IMR-90 (cell line): ENCODE results near the gene ECHS1. TPM values are rescaled to one million over a fixed set of nuclear protein-coding genes. Genes with fewer than 3 reads are reported as not detected.

ENCODE experiments used
- ATAC-seq: fragments of 200-7000 bp; cut with Tn5 transposase; 2 replicates; pipeline ENCODE4 v1.9.1; 2020; ENCODE audit warnings: low read depth, mild to moderate bottlenecking, moderate library complexity
- BruUV-seq: library from RNA; stranded (reverse); fragments of 400-500 nt; replicated peaks from 2 replicates; lab custom pipeline; 2021; lab: Mats Ljungman, UMichigan
- CTCF ChIA-PET: fragments of 300-600 bp; formaldehyde crosslinking; extraction: SDS; loops from one replicate; lab custom pipeline; 2021; ENCODE audit warnings: antibody characterized with exemption; lab: Yijun Ruan, JAX
- POLR2A ChIA-PET: fragments of 300-600 bp; sonication (Branson Sonifier 250); formaldehyde crosslinking; loops from one replicate; lab custom pipeline; 2022; ENCODE audit warnings: antibody characterized with exemption; ENCODE audit not compliant: unreplicated experiment; lab: Charles Lee
- DNase-seq: peaks from one replicate; pipeline ENCODE4 v3.0.0; 2013
- H2AFZ ChIP-seq: replicated peaks from 2 replicates; pipeline ENCODE3; 2013; ENCODE audit warnings: low read length, mild to moderate bottlenecking; ENCODE audit not compliant: poor library complexity
- H2AK5ac ChIP-seq: 2 replicates; pipeline ENCODE4 v1.6.1; 2013; ENCODE audit warnings: low read depth, low read length, inconsistent platforms
- H2AK9ac ChIP-seq: replicated peaks from 2 replicates; pipeline ENCODE3; 2013; ENCODE audit warnings: mild to moderate bottlenecking, low read depth, low read length, moderate library complexity; ENCODE audit not compliant: poor library complexity
- H2BK120ac ChIP-seq: 2 replicates; pipeline ENCODE4 v1.6.1; 2013; ENCODE audit warnings: low read depth, low read length, inconsistent platforms
- H2BK15ac ChIP-seq: 3 replicates; pipeline ENCODE4 v1.6.1; 2013; ENCODE audit warnings: low read depth, low read length, inconsistent platforms
- H2BK20ac ChIP-seq: 2 replicates; pipeline ENCODE4 v1.6.1; 2013; ENCODE audit warnings: low read depth, mild to moderate bottlenecking, inconsistent platforms, low read length, moderate library complexity
- H2BK5ac ChIP-seq: 2 replicates; pipeline ENCODE4 v1.6.1; 2013; ENCODE audit warnings: mild to moderate bottlenecking, low read depth, low read length, inconsistent platforms; ENCODE audit not compliant: poor library complexity, severe bottlenecking
- H3K14ac ChIP-seq: replicated peaks from 2 replicates; pipeline ENCODE4 v1.6.1; 2013; ENCODE audit warnings: low read depth, low read length, inconsistent platforms
- H3K18ac ChIP-seq: 2 replicates; pipeline ENCODE4 v1.6.1; 2013; ENCODE audit warnings: low read depth, low read length, control low read depth
- H3K23ac ChIP-seq: 2 replicates; pipeline ENCODE4 v1.6.1; 2013; ENCODE audit warnings: low read depth, low read length, inconsistent platforms
- H3K27ac ChIP-seq: 2 replicates; pipeline ENCODE4 v1.5.1; 2013; ENCODE audit warnings: mild to moderate bottlenecking, control low read depth, low read length; ENCODE audit not compliant: insufficient read depth
- H3K27me3 ChIP-seq: 2 replicates; pipeline ENCODE4 v1.6.1; 2013; ENCODE audit warnings: low read length; ENCODE audit not compliant: control insufficient read depth, insufficient read depth
- H3K36me3 ChIP-seq: 2 replicates; pipeline ENCODE4 v1.6.1; 2013; ENCODE audit warnings: low read length, mixed read lengths; ENCODE audit not compliant: control insufficient read depth, insufficient read depth
- H3K4ac ChIP-seq: 2 replicates; pipeline ENCODE4 v1.6.1; 2013; ENCODE audit warnings: low read depth, low read length, inconsistent platforms
- H3K4me1 ChIP-seq: 2 replicates; pipeline ENCODE4 v1.6.1; 2013; ENCODE audit warnings: low read length, mixed read lengths; ENCODE audit not compliant: control insufficient read depth, insufficient read depth
- H3K4me2 ChIP-seq: 2 replicates; pipeline ENCODE4 v1.6.1; 2013; ENCODE audit warnings: low read depth, mild to moderate bottlenecking, control low read depth, low read length, moderate library complexity
- H3K4me3 ChIP-seq: 2 replicates; pipeline ENCODE4 v1.5.1; 2013; ENCODE audit warnings: low read depth, mild to moderate bottlenecking, control low read depth, low read length, moderate library complexity; ENCODE audit not compliant: insufficient read depth
- H3K56ac ChIP-seq: 2 replicates; pipeline ENCODE4 v1.6.1; 2013; ENCODE audit warnings: low read length, inconsistent platforms; ENCODE audit not compliant: insufficient read depth; ENCODE audit errors: extremely low read depth
- H3K79me1 ChIP-seq, 2 experiments: 2 replicates each; pipeline ENCODE4 v1.6.1; 2013; ENCODE audit warnings: low read length in 2 of 2, inconsistent platforms in 1 of 2, low read depth in 1 of 2
- H3K9ac ChIP-seq: 2 replicates; pipeline ENCODE4 v1.6.1; 2013; ENCODE audit warnings: low read depth, low read length, control low read depth
- H3K9me1 ChIP-seq: 2 replicates; pipeline ENCODE4 v1.6.1; 2013; ENCODE audit warnings: low read length, inconsistent platforms; ENCODE audit not compliant: insufficient read depth
- H3K9me3 ChIP-seq: 2 replicates; pipeline ENCODE4 v1.6.1; 2013; ENCODE audit warnings: low read length; ENCODE audit not compliant: control insufficient read depth, insufficient read depth
- H4K20me1 ChIP-seq: 2 replicates; pipeline ENCODE4 v1.6.1; 2013; ENCODE audit warnings: low read length, inconsistent platforms; ENCODE audit not compliant: insufficient read depth
- H4K5ac ChIP-seq: 2 replicates; pipeline ENCODE4 v1.6.1; 2013; ENCODE audit warnings: mild to moderate bottlenecking, low read depth, low read length, control low read depth
- H4K8ac ChIP-seq, 2 experiments: 2 replicates each; pipeline ENCODE4 v1.6.1; 2013; ENCODE audit warnings: low read depth in 2 of 2, low read length in 2 of 2, control low read depth in 1 of 2, inconsistent platforms in 1 of 2
- H4K91ac ChIP-seq: 2 replicates; pipeline ENCODE4 v1.6.1; 2013; ENCODE audit warnings: low read depth, low read length, inconsistent platforms; ENCODE audit not compliant: insufficient read depth
- BHLHE40 ChIP-seq: fragments of 150-350 bp; IDR thresholded peaks from 2 replicates; pipeline ENCODE4 v1.6.1; 2016; ENCODE audit warnings: mild to moderate bottlenecking, low read depth, low read length
- CEBPB ChIP-seq: IDR thresholded peaks from 2 replicates; pipeline ENCODE4 v1.6.1; 2012; ENCODE audit warnings: low read depth, low read length, improper control_type of control experiment
- CHD1 ChIP-seq: IDR thresholded peaks from 2 replicates; pipeline ENCODE4 v1.6.1; 2012; ENCODE audit warnings: low read depth, low read length, improper control_type of control experiment
- FOS ChIP-seq: fragments of 150-350 bp; IDR thresholded peaks from 2 replicates; pipeline ENCODE4 v1.6.1; 2016; ENCODE audit warnings: low read depth, low read length
- MAFK ChIP-seq: IDR thresholded peaks from 2 replicates; pipeline ENCODE4 v1.6.1; 2012; ENCODE audit warnings: low read depth, low read length, improper control_type of control experiment
- MAZ ChIP-seq: IDR thresholded peaks from 2 replicates; pipeline ENCODE4 v1.6.1; 2012; ENCODE audit warnings: low read depth, mild to moderate bottlenecking, low read length, improper control_type of control experiment, moderate library complexity, borderline replicate concordance
- MXI1 ChIP-seq: IDR thresholded peaks from 2 replicates; pipeline ENCODE4 v1.6.1; 2012; ENCODE audit warnings: low read depth, mild to moderate bottlenecking, low read length, moderate library complexity, borderline replicate concordance
- NFE2L2 ChIP-seq: fragments of 150-350 bp; IDR thresholded peaks from 2 replicates; pipeline ENCODE4 v1.6.1; 2016; ENCODE audit warnings: low read depth, mild to moderate bottlenecking, low read length
- POLR2A ChIP-seq: IDR thresholded peaks from 2 replicates; pipeline ENCODE4 v1.6.1; 2012; ENCODE audit warnings: mild to moderate bottlenecking, low read depth, low read length
- RAD21 ChIP-seq: IDR thresholded peaks from 2 replicates; pipeline ENCODE4 v1.6.1; 2012; ENCODE audit warnings: low read length, improper control_type of control experiment
- RCOR1 ChIP-seq: IDR thresholded peaks from 2 replicates; pipeline ENCODE4 v1.6.1; 2012; ENCODE audit warnings: mild to moderate bottlenecking, low read length, improper control_type of control experiment; ENCODE audit not compliant: insufficient replicate concordance
- RFX5 ChIP-seq: IDR thresholded peaks from 2 replicates; pipeline ENCODE4 v1.8.0; 2012; ENCODE audit warnings: low read depth, mild to moderate bottlenecking, low read length, moderate library complexity
- SMC3 ChIP-seq: fragments of 150-350 bp; IDR thresholded peaks from 2 replicates; pipeline ENCODE4 v1.6.1; 2016; ENCODE audit warnings: low read depth, mild to moderate bottlenecking, antibody characterized with exemption, low read length, moderate library complexity
- WGBS, 2 experiments: methylation state at CpG; one replicate each; pipeline versions ENCODE4 v1.1.5 to v1.1.7; 2013; ENCODE audit warnings: missing lambda C conversion rate in 2 of 2; ENCODE audit not compliant: insufficient read length in 1 of 2; ENCODE audit errors: extremely low coverage in 2 of 2; 5-methylcytosine and 5-hydroxymethylcytosine counted together
- dilution Hi-C: fragments of 300-500 bp; cut with HindIII; formaldehyde crosslinking; loops from one replicate; pipeline ENCODE4 v1.14.3; 2018; ENCODE audit warnings: low sequenced_read_pairs; ENCODE audit not compliant: unreplicated experiment
- in situ Hi-C: fragments of 300-500 bp; cut with MboI; formaldehyde crosslinking; loops from 3 replicates; pipeline ENCODE4 v1.14.3; 2019; ENCODE audit warnings: low sequenced_read_pairs, inconsistent platforms, mixed read lengths
- intact Hi-C: fragments of 100-400 bp; cut with micrococcal nuclease; formaldehyde crosslinking; loops from 2 replicates; pipeline ENCODE4 v1.10.0; 2022
- polyA plus RNA-seq, 3 experiments: library from polyadenylated mRNA; depleted of rRNA; stranded (reverse); fragments of >200 nt; gene quantifications; 2 replicates each; pipeline ENCODE4 v1.2.3, GENCODE V29; 2012; ENCODE audit warnings: low replicate concordance in 1 of 3
- total RNA-seq: library from RNA; depleted of rRNA; stranded (reverse); fragments of >200 nt; gene quantifications from 2 replicates; pipeline ENCODE4 v1.2.3, GENCODE V29; 2012
- TF ChIP-seq, protein P1 (sequence below): fragments of 150-350 bp; IDR thresholded peaks from 2 replicates; pipeline ENCODE4 v1.6.1; 2016; ENCODE audit warnings: low read depth, mild to moderate bottlenecking, low read length, moderate library complexity, borderline replicate concordance
- TF ChIP-seq, protein P2 (sequence below): conservative IDR thresholded peaks from 2 replicates; pipeline ENCODE4 v1.5.1; 2012; ENCODE audit warnings: mild to moderate bottlenecking, low read depth, low read length, improper control_type of control experiment
- TF ChIP-seq, protein P3 (sequence below): fragments of 150-350 bp; IDR thresholded peaks from 2 replicates; pipeline ENCODE4 v1.6.1; 2017; ENCODE audit warnings: mild to moderate bottlenecking, antibody characterized with exemption, low read length, low read depth

The ECHS1 gene
- total and polyA plus RNA-seq, 2 of the 4 experiments (the other 2 are of a cell fraction), result 60.8 to 84.2 TPM

DNA sequence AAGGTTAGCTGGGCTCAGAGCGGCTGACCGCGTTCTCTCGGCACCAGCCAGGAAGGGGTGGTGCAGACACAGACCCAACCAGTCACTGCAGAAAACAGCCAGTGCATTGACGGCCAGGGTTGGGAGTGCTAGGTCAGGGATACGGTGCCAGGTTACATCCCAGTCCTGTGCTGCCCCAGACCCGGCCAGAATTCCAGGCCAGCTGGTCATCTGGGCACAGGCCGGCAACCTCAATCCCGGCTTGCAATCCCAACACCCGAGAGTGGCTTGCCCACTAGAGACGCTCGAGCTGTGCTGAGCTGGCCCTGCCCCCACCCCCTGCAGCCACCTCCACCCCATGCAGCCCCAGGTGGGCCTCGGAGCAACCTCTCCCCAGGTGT is 22.2 kb downstream of the ECHS1 start:
- no peak overlapping the region for H3K9ac ChIP-seq
- no peaks in the 10 kb centered on the region for H3K79me1 ChIP-seq
- DNase-seq (no peak), ATAC-seq (peak; percentile 8)
- no peak overlapping the region for H2BK120ac ChIP-seq
- peaks cover 3% of the 10 kb centered on the region for H4K20me1 ChIP-seq
- POLR2A ChIA-PET, result no interaction called here
- H3K4ac ChIP-seq, result no peak overlapping the region
- H2BK5ac ChIP-seq, result no peak overlapping the region
- no peak overlapping the region for H3K4me3 ChIP-seq
- CTCF ChIA-PET, result no interaction called here
- no peak overlapping the region for H4K8ac ChIP-seq
- no peaks in the 10 kb centered on the region for H3K4me1 ChIP-seq
- H3K23ac ChIP-seq, result no peak overlapping the region
- no peak overlapping the region for H2AK5ac ChIP-seq
- no peak overlapping the region for H3K4me2 ChIP-seq
- H4K91ac ChIP-seq, result no peak overlapping the region
- H3K36me3 ChIP-seq, result peaks cover 2% of the 10 kb centered on the region; the same call in 1 of the 2 replicates
- intact Hi-C loops (no loop called here), in situ Hi-C loops (no loop called here), dilution Hi-C loops (no loop called here)
- H2BK15ac ChIP-seq, result no peak overlapping the region
- H3K27me3 ChIP-seq, result peaks cover 3% of the 10 kb centered on the region; the same call in 1 of the 2 replicates
- no peaks in the 10 kb centered on the region for H3K9me3 ChIP-seq
- no peak overlapping the region for H3K18ac ChIP-seq
- no peak overlapping the region for H2BK20ac ChIP-seq
- no peak overlapping the region for H3K27ac ChIP-seq
- WGBS, 2 experiments, result 48% methylated on average over 10 of the region's 13 CpGs; no CpG with 5 or more reads in 1 of the 2 experiments
- H3K56ac ChIP-seq, result no peak overlapping the region
- H2AFZ ChIP-seq, result peak overlapping the region; percentile 58
- no peak overlapping the region for H3K14ac ChIP-seq
- TF ChIP-seq, protein P1, sequence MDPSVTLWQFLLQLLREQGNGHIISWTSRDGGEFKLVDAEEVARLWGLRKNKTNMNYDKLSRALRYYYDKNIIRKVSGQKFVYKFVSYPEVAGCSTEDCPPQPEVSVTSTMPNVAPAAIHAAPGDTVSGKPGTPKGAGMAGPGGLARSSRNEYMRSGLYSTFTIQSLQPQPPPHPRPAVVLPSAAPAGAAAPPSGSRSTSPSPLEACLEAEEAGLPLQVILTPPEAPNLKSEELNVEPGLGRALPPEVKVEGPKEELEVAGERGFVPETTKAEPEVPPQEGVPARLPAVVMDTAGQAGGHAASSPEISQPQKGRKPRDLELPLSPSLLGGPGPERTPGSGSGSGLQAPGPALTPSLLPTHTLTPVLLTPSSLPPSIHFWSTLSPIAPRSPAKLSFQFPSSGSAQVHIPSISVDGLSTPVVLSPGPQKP, result no peak
- TF ChIP-seq FOS, result no peak
- TF ChIP-seq BHLHE40, result no peak
- TF ChIP-seq RAD21, result no peak
- no peak for TF ChIP-seq MAZ
- TF ChIP-seq, protein P2, sequence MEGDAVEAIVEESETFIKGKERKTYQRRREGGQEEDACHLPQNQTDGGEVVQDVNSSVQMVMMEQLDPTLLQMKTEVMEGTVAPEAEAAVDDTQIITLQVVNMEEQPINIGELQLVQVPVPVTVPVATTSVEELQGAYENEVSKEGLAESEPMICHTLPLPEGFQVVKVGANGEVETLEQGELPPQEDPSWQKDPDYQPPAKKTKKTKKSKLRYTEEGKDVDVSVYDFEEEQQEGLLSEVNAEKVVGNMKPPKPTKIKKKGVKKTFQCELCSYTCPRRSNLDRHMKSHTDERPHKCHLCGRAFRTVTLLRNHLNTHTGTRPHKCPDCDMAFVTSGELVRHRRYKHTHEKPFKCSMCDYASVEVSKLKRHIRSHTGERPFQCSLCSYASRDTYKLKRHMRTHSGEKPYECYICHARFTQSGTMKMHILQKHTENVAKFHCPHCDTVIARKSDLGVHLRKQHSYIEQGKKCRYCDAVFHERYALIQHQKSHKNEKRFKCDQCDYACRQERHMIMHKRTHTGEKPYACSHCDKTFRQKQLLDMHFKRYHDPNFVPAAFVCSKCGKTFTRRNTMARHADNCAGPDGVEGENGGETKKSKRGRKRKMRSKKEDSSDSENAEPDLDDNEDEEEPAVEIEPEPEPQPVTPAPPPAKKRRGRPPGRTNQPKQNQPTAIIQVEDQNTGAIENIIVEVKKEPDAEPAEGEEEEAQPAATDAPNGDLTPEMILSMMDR, result no peak
- TF ChIP-seq MXI1, result no peak
- TF ChIP-seq CHD1, result no peak
- no peak for TF ChIP-seq POLR2A
- TF ChIP-seq, protein P3, sequence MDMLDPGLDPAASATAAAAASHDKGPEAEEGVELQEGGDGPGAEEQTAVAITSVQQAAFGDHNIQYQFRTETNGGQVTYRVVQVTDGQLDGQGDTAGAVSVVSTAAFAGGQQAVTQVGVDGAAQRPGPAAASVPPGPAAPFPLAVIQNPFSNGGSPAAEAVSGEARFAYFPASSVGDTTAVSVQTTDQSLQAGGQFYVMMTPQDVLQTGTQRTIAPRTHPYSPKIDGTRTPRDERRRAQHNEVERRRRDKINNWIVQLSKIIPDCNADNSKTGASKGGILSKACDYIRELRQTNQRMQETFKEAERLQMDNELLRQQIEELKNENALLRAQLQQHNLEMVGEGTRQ, result no peak
- no peak for TF ChIP-seq MAFK
- no peak for TF ChIP-seq CEBPB
- TF ChIP-seq RCOR1, result no peak
- no peak for TF ChIP-seq RFX5
- TF ChIP-seq SMC3, result no peak
- TF ChIP-seq NFE2L2, result no peak
- H4K5ac ChIP-seq, result no peak overlapping the region
- no TSS peak for BruUV-seq
- 0 out of 2 replicates have a peak, but pooled peaks cover 5% of the 10 kb centered on the region for H3K9me1 ChIP-seq
- no peak overlapping the region for H2AK9ac ChIP-seq
